Fibroblast of peridontal ligament (primary cell): ENCODE data around the gene IRF3.

Experiments used
- DNase-seq: peaks from one replicate; pipeline ENCODE4 v3.0.0-alpha.2; 2010; ENCODE audit errors: extremely low read depth

IRF3 gene, protein sequence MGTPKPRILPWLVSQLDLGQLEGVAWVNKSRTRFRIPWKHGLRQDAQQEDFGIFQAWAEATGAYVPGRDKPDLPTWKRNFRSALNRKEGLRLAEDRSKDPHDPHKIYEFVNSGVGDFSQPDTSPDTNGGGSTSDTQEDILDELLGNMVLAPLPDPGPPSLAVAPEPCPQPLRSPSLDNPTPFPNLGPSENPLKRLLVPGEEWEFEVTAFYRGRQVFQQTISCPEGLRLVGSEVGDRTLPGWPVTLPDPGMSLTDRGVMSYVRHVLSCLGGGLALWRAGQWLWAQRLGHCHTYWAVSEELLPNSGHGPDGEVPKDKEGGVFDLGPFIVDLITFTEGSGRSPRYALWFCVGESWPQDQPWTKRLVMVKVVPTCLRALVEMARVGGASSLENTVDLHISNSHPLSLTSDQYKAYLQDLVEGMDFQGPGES

DNA sequence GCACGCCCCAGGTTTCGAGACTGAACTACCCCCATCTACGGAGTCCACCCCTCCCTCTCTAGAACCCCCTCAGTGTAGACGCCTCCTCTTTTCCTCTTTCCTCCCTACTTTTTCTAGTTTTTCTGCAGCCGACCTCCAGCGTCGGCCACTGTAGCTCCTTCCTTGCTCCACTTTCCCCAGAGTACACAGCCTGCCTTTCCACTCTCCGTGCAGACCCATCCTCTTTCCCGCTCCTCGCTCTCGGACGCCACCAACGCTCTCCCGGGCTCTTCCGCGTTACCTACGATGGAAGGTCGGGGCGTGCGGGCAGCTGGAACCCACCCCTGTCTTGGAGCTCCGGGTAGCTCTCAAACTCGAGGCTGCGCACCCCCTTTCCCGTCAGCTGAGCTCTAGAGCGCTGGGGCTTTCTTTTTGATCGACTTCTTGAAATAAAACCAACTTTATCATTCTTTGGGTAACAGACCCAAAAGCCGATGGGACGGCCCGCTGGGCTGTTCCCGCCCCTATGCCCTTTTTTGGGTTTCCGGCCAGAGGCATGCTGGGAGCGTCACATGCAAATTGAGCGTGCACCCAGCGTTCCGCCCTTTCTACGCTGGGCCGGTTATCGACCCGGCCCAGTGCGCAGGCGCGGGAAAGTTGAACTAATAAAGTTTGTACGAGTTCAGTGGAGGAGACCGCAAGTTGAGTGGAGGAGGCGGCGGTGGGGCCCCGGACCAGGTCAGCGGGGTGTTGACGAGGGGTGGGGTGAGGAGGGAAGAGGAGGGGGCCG is at the start of gene IRF3, which contains the start of gene BCL2L12:
Gene IRF3 (minus strand): TSS at position 507 of the 769 bp plus-strand sequence. CDS start 1,019 bp downstream, outside the sequence.
Gene BCL2L12 (plus strand): TSS at position 583 of the 769 bp plus-strand sequence. CDS start 760 bp downstream, outside the sequence.
- peak; percentile 96 for DNase-seq

DNA sequence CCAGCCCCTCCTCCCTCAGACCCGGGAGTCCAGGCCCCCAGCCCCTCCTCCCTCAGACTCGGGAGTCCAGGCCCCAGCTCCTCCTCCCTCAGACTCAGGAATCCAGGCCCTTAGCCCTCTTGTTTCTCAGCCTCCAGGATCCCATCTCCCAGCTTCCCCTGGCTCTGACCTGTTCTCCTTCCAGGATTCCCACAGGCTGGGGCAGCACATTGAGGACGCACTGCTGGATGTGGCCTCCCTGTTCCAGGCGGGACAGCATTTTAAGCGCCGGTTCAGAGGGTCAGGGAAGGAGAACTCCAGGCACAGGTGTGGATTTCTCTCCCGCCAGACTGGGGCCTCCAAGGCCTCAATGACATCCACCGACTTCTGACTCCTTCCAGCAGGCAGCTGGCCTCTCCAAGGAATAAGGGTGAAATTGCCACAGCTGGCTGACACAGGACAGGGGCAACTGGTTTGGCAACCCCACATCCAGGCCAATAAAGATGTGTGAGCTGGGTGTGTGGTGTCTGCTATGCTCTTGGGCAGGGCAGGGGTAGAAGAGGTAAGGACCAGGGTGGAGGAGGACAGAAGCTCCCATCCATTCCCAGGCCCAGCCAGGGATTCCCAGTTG is 47.7 kb upstream of the IRF3 start:
- DNase-seq: no peak

DNA sequence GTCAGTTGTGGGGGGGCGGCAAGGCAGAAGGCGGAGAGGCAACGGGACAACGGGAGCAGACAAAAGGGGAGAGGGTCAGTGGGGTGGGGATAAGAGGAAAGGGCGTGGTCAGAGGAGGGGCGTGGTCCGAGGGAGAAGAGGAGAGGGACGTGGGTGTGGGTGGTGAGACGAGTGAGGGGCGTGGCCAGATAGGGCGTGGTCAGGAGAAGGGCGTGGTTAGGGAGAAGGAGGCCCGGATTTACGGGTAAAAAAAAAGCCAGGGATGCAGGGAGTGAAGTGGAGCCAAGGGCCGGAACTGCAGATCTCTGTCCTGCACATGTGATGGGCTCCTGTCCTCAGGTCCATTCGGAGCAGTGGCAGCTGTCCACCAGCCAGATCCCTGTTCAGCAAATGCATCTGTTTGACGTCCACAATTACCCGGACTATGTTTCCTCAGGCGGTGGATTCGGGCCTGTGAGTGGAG is 46.8 kb upstream of the IRF3 start:
- no peak for DNase-seq

DNA sequence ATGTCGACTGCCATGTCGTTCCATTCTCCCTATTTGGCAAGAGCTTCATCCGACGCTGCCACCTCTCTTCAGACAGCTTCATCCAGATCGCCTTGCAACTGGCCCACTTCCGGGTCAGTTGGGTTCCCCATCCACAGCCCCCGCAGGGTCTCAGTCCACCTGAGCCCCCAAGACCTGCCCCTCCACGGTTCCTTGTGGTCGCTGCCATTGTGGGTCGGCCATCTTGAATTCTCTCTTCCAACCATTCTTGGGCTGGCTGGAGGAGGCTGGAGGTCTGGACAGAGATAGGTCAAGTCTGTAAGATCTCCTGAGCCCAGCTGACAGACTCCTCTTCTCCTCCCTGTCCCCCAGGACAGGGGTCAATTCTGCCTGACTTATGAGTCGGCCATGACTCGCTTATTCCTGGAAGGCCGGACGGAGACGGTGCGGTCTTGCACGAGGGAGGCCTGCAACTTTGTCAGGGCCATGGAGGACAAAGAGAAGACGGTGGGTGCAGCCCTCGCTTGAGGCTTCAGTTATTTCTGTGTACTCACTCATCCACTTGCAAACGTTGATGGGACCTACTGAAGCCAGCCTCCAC is 44.8 kb upstream of the IRF3 start:
- DNase-seq: peak; percentile 31

DNA sequence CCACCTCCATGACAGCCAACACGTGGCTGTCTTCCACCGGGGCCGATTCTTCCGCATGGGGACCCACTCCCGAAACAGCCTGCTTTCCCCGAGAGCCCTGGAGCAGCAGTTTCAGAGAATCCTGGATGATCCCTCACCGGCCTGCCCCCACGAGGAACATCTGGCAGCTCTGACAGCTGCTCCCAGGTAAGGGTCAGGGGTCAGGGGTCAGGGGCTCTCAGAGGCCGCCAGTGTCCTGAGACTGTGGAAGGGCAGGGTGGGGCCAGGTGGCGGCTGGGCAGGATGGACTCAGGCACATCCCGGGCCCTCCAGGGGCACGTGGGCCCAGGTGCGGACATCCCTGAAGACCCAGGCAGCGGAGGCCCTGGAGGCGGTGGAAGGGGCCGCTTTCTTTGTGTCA is 40.3 kb upstream of the IRF3 start:
- no peak for DNase-seq

DNA sequence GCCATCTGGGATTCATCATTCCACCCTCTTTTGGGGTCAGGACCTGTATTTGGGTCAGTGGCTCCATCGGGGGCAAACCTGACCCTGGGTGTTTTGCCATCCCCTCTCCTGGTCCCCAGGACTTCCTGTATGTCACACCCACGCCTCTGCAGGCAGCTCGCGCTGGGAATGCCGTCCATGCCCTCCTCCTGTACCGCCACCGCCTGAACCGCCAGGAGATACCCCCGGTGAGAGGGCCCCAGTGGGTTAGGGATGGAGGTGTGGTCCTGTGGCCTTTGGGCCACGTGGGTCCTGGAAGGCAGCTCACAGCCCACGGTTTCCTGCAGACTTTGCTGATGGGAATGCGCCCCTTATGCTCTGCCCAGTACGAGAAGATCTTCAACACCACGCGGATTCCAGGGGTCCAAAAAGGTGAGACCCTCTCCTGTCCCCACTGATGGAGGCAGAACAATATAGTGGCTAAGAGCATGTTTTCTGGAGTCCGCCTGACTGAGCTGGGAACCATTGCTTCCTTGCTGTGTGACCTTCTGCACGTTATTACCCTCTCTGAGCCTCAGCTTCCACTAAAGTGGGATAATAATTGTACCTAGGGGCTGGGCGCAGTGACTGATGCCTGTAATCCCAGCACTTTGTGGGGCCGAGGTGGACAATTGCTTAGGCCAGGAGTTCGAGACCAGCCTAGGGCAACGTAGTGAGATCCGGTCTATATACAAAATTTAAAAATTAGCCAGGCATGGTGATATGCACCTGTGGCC is 39.4 kb upstream of the IRF3 start:
- DNase-seq: no peak

DNA sequence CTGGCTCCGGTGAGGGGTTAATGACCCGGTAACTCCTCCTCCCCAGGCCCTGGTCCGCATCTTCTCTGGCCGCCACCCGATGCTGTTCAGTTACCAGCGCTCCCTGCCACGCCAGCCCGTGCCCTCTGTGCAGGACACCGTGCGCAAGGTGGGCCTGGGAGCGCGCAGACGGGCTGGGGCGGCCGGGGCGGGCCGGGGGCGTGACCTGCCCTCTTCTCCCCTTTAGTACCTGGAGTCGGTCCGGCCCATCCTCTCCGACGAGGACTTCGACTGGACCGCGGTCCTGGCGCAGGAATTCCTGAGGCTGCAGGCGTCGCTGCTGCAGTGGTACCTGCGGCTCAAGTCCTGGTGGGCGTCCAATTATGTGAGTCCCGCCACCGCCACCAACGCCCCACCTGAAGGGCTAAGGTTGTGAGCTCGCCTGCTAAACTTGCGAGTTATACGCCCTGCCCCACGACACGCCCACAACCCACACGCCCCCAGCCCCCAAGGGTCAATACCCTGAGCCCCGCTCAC is 35.7 kb upstream of the IRF3 start:
- DNase-seq: no peak

DNA sequence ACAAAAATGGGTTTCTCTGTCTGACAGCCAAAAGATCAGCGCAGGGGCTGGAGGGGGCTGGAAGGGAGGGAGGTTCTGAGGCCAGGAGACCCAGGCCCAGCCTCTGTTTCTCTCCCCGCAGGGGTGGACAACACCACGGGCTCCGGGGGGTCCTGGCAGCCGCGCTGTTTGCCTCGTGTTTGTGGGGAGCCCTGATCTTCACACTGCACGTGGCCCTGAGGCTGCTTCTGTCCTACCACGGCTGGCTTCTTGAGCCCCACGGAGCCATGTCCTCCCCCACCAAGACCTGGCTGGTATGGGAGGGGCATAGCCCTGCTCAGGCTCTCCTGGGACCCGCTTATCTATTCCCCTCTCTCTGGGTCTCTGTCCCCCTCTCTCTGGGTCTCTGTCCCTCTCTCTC is 34.9 kb upstream of the IRF3 start:
- no peak for DNase-seq

DNA sequence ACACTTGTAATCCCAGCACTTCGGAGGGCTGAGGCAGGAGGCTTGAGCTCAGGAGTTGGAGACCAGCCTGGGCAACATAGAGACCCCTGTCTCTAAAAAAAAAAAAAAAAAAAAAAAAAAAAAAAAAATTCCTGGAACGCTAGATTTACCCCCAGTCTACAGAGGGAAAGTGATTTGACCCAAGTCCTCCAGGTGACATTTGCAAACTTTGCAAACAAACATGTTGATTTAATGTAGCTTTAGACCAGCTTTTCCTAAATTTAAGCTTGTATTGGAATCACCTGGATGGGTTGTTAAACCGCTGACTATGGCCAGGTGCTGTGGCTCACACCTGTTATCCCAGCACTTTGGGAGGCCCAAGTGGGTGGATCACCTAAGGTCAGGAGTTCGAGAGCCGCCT is 33.7 kb upstream of the IRF3 start:
- no peak for DNase-seq

DNA sequence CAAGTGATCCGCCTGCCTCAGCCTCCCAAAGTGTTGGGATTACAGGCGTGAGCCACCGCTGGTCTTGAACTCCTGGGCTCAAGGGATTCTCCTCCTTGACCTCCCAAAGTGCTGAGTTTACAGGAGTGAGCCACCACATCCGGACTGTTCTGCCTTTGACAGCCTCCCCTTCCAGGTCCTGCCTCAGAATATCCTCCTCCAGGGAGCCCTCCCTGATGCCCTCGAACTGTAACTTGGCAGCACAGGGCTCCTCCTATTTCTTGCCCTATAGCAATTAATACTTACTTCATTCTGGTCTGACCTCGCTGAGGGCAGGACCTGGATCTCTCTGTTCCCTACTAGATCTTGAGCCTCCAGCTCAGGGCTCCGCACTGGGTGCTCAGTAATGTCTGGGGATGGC is 31.2 kb upstream of the IRF3 start:
- DNase-seq: no peak

DNA sequence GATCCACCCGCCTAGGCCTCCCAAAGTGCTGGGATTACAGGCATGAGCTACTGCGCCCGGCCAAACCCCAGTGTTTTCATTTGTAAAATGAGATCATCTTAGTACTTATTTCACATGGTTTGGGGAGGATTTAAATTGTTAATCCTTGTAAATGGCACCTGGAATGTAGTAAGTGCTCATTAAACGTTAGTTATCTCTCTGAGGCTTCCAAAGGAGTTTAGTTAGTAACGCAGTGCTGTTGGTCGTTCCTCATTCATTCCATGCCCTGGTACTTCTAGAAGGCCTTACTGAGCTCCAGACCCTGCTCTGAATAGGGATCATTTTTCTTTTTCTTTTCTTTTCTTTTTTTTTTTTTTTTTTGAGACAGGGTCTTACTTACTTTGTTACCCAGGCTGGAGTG is 30.5 kb upstream of the IRF3 start:
- no peak for DNase-seq

DNA sequence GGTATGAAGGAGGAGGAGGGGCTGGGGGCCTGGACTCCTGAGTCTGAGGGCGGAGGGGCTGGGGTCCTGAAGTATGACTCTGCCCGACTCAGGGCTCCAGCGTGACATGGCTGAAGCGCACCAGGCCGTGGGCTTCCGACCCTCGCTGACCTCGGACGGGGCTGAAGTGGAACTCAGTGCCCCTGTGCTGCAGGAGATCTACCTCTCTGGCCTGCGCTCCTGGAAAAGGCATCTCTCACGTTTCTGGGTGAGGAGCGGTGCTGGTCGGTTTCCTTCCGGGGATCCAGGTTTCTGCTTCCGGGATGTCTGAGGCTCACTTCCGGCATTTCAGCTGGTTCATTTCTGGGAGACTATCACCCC is 26.5 kb upstream of the IRF3 start:
- no peak for DNase-seq

DNA sequence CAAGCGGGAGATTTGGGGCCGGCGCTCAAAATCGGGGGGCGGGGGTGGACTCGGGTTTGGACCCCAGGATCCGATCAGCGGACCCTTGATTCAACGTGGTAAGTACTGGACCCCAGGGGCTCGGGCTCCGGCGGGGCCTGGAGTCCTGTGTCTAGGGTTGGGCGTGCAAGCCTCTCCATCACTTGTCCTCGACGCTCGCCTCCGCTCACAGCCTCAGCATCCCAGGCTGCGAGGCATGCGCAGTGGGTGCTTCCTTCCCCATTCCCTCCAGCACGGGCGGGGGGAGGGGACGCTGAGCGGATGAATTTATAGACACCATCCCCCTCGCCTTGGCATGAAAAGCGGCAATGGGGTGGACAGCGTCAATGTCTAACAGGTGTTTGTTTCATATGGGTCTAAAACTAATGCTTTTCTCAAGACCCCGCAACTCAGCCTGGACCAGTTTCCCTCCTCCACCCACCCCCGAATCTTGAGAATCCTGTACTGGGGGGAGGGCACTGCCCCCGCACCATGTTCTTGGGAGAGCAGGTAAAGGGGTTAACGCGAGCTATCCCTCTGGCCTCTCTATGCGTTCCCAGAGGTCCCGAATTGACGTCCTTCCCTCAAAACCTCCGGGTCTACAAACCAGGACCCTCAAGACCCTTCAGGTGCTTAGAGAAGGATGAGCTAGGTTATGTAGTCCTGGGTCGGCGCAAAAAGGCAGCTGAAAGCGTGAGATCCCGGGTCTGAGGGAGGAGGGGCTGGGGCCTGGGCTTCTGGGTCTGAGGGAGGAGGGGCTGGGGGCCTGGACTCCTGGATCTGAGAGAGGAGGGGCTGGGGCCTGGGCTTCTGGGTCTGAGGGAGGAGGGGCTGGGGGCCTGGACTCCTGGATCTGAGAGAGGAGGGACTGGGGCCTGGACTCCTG is 25.8 kb upstream of the IRF3 start:
- DNase-seq: peak; percentile 68

DNA sequence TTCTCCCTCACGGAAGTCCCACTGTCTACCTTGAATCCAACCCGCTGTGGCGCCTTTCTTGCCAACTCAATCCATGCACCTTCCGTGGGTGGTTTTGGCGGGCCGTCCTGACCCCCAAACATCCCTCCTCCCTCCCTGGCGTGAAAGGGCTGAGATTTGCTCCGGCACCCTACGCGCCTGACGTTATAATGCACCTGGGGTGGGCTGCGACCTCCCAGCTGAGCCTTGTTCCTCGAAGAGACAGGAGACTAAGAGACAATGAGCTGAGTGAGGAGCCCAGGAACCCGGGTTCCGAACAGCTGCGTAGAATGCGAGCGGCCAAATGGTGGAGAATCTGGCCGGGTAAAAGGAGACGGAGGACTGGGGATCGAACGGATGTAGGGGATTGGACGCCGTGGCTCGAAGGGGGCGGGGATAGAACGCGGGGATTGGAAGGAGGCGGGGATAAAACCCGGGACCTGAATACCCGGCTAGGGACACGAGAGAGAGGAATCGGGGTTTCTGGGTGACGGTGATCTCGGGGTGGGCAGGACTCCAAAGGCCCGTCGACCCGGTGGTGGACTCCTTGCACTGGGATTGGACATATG is 25.1 kb upstream of the IRF3 start, which contains the start of gene CPT1C:
Gene CPT1C (plus strand): TSS at position 461 of the 587 bp plus-strand sequence. CDS start 1,137 bp downstream, outside the sequence.
- DNase-seq: peak; percentile 72

DNA sequence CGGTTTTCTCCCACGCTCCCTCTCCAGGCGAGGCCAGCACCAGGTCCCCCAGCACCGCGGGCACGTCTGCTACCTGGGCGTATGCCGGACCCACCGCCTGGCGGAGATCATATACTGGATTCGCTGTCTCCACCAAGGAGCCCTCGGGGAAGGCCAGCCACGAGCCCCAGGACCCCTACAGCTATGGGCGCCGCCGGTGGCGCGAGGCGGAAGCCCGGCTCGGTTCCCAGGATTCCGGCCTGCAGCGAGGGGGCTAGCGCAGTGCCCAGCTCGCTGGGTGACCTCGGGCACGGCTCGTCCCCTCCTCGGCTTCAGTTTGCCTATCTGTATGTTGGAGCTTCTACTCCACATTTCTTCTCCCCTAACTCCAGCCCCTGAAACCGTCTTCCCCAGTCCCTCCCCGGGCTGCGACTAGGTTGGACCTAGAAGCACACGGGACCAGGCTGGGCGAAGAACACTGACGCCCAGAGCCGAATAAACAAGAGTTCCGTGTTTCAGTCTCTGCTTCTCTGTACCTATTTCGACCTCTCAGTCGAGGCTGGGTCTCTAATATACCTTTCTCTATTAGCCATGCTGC is 24.5 kb upstream of the IRF3 start:
- no peak for DNase-seq

DNA sequence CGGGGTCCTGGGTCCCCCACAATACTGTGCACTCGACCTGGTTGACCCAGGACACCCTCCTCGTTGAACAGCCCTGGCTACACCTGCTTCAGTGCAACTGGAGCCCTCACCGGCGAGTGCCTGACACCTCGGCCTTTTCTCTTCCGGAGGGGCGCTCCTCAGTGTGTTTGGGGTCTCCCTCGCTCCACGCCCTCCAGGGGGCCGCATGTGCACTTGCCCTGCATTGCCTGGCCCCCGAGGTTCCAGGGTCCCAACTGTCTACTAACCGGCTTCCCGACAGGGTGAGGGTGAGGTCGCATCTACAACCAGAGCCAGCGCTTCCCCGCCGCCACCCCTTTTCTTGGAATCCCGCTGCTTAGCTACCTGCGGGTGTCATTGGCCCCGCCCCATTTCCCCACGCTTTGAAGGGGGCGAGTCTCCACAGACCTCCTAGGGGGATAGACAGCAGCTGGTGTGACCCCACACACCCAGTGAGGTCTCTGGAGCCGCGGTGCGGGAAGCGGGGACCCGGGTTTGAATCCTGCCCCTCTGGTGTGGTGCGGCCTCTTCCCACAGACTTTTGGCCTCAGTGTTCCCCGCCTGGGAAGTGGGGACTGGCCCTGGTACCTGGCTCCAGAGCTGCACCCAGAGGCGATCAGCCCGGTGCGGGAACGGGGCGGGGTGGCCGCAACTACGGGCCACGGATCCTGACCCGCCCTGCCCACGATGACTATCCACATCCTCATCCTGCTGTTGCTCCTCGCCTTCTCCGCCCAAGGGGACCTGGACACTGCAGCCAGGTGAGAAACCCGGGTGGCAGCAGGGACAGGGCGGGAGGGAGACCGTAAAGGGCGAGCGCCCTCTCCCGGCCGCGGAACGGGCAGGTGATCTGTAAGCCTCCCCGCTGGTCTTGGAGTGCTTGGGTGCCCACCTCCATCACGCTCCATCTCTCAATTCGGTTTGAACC is 23.7 kb upstream of the IRF3 start, which contains the start of gene ADM5:
Gene ADM5 (plus strand): TSS at position 462 of the 946 bp plus-strand sequence. CDS start 244 bp downstream, at position 706.
- DNase-seq: no peak

DNA sequence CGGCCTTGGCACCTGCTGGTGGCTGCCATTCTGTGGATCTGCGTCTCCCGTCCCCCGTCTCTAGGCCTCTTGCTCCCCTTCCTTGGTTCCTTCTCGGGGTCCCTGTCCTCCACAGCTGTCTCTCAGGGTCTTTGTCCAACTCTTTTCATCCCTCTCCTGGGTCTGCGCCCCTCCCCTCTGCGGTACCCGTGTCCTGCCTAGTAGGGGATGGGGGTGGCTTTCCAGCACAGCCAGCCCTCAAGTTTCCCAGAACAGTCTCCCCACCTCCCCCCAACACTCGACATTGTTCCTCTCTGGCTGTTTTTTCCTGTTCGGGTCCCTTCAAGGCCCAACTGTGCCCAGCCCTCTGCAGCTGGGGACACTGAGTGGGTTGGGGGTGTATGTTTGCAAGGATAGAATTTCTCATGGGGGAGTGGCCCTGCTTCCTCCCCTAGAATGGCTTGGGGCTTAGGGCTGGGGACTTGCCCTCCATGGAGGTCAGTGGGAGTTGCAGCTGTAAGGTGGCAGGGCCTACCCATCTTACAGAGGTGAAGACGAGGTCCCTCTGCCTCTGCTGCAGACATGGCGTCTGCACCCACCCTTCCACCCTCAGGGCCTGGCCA is 23.0 kb upstream of the IRF3 start:
- no peak for DNase-seq
